ENCODE results near the gene PPP1R14D.

Gene PPP1R14D

DNA sequence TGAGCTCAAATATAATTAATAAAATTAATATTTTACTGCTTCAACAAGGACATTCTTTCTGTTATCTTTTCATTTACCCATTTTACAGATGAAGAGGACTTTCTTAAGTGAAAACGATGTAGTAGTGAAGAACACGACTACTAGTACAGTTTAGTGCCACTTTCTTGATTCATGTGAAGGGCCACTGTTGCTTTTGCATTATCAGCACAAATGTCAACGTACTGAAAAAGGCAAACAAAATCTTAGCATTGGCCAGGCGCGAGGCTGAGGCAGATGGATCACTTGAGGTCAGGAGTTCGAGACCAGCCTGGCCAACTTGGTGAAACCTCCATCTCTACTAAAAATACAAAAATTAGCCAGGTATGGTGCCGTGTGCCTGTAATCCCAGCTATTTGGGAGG, 9.5 kb downstream of the PPP1R14D start:
- no peak for DNase-seq (ENCODE audit: low read depth in 2 of 2)

- no peak for DNase-seq (ENCODE audit: low read depth in 2 of 2)
Observed at GRCh38 chr15:40815042-40815698, 13.3 kb downstream of the PPP1R14D start.

DNA sequence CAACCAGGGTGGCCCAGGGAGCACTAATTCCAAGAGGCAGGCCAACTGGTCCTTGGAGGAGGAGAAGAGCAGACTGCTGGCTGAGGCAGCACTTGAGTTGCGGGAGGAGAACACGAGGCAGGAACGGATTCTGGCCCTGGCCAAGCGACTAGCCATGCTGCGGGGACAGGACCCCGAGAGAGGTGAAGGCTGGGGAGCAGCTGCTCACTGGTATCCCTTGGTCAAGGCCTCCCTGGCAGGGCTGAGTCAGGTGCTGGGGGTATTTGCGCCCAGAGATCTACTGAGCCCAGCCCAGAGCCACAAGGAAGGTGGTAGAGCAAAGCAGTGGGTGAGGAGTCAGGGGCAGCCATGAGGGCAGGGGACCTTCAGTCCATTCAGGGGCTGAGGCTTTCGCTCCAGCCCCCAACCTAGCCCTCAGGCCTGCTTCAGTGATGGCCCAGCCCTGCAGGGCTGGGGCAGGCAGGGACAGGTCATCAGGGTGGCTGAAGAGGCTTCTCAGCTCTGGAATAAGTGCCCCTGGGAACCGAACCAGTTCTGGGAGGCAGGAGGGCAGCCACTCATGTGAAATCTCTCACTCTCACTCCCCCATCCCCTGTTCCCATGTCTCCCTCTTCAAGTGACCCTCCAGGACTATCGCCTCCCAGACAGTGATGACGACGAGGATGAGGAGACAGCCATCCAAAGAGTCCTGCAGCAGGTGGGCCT, 15.6 kb downstream of the PPP1R14D start:
- DNase-seq (ENCODE audit: low read depth in 2 of 2), result no peak

GRCh38 chr15:40808861-40809450, 19.6 kb downstream of the PPP1R14D start:
- no peak for DNase-seq (ENCODE audit: low read depth in 2 of 2)

GRCh38 chr15:40807888-40808461, 20.5 kb downstream of the PPP1R14D start:
- no peak for DNase-seq (ENCODE audit: low read depth in 2 of 2)

- DNase-seq (ENCODE audit: low read depth in 2 of 2), result peak; percentile 90 to 93
Observed at GRCh38 chr15:40807028-40807887, 21.2 kb downstream of the PPP1R14D start, which contains the start of the genes DNAJC17 and ZFYVE19. TSS of gene DNAJC17 (minus strand) at chr15:40807473. CDS start at chr15:40807446, 27 bp downstream. TSS of gene ZFYVE19 (plus strand) at chr15:40807089. CDS start at chr15:40807590, 501 bp downstream.

GRCh38 chr15:40806672-40807027, 21.9 kb downstream of the PPP1R14D start:
- no peak for DNase-seq (ENCODE audit: low read depth in 2 of 2)

DNA sequence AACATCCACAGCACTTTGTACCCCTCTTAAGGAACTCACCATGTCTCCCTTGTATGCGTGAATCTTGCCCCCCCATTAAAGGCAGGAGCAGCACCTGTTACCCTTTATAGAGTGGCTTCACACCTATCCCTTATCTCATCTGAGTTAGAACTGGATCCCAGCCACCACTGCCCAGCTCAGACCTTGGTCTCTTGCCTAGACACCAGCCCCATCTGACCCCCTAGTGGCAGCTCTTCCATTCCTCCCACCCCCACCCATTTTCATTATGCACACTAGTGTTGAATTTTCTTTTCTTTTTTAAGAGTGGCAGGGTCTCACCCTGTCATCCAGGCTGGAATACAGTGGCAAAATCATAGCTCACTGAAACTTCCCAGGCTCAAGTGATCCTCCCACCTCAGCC, 24.8 kb downstream of the PPP1R14D start:
- DNase-seq (ENCODE audit: low read depth in 2 of 2), result no peak

- no peak for DNase-seq (ENCODE audit: low read depth in 2 of 2)
Observed at GRCh38 chr15:40803076-40803475, 25.4 kb downstream of the PPP1R14D start.

GRCh38 chr15:40799523-40799922, 29.0 kb downstream of the PPP1R14D start:
- DNase-seq (ENCODE audit: low read depth in 2 of 2), result no peak

DNA sequence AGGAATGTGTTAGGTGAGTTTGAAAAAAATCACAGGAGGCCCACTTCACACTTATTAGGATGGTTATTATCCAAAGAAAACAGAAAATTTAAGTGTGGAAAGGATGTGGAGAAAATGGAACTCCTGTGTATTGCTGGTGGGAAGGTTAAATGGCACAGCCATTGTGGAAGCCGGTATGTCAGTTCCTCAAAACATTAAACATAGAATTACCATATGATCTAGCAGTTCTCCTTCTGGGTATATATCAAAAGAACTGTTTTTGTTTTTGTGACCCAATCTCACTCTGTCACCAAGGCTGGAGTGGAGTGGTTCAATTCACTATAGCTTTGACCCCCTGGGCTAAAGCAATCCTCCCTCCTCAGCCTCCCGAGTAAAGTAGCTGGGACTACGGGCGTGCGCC, 32.0 kb downstream of the PPP1R14D start:
- no peak for DNase-seq (ENCODE audit: low read depth in 2 of 2)

- no peak for DNase-seq (ENCODE audit: low read depth in 2 of 2)
Observed at GRCh38 chr15:40796041-40796440, 32.5 kb downstream of the PPP1R14D start.

GRCh38 chr15:40793216-40793989, 35.1 kb downstream of the PPP1R14D start:
- no peak for DNase-seq (ENCODE audit: low read depth in 2 of 2)

DNA sequence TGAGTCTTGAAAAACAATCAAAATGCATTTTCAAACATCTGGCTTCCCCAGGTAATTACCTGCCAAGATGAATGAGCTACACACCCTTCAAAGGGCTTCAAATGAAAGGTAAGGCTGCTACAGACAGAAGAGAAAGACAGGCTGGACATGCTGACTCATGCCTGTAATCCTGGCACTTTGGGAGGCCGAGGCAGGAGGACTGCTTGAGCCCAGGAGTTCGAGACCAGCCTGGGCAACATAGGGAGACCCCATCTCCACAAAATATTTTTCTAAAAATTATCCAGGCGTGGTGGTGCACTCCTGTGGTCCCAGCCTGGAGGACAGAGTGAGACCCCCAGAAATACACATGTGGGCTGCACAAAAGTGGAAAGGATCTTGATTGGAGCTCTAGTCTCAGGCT, 36.1 kb downstream of the PPP1R14D start:
- no peak for DNase-seq (ENCODE audit: low read depth in 2 of 2)

DNA sequence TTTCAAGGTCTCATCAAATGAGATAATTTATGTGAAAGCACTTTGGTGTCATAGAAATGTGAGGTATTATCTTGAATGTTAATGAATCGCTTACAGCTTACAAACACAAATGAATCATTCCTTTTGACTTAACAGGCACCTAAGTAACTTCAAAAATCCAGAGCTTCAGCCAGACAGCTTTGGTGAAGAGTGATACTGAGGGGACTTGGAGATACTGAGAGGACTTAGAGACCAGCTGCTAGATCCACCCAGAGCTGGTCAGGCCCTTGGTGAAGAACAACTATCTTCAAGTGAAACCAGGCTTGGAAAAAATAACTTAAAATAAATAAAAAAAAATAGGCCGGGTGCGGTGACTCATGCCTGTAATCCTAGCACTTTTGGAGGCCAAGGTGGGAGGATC, 37.8 kb downstream of the PPP1R14D start:
- no peak for DNase-seq (ENCODE audit: low read depth in 2 of 2)

DNA sequence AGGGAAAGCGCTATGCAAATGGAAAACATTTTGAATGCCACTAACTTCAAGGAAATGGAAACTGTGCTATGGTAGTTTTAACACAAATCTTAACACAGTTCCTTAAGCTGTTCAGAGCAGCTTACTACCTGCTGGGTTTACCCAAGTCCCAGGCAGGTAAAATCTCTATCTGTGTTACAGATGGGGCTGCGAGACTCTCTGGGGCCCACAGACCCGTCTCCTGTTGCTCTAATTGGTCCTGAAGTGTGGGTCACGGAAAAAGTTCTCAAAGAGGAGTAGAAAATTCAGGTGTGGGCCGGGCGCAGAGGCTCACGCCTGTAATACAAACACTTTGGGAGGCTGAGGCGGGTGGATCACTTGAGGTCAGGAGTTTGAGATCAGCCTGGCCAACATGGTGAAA, 38.5 kb downstream of the PPP1R14D start:
- DNase-seq (ENCODE audit: low read depth in 2 of 2), result no peak

DNA sequence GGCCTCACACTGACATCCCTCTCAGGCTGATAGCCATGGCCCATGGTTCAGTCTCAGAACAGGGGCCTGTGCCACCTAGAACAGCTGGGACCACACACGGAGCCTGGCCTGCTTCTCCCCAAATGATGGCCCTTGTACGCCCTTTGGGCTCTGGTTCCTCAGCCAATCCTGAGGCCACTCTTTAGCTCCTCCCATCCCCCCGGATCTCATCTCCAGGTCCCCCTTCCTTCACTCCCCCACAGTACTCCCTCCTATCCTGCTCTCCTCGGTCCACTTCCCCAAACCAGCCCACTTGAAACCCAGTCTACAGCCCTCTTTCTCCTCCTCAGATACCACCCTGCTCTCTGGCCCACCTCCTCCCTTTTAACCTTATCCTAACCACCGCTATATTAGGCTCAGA, 39.4 kb downstream of the PPP1R14D start:
- no peak for DNase-seq (ENCODE audit: low read depth in 2 of 2)

DNA sequence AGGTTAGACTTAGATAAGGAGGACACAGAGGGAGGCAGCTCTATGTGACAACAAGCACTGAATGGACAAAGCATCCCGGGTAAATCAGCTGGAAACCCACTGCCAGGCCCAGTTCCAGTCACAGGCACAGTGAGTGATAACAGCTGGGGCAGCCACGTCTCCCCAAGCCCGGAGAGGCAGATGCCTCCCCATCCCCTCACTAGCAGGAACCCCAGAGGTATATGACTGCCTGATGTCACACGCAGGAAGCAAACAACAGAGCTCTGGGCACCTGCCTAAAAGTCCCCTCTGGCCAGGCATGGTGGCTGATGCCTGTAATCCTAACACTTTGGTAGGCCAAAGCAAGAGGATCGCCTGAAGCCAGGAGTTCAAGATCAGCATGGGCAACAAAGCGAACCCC, 40.5 kb downstream of the PPP1R14D start:
- DNase-seq (ENCODE audit: low read depth in 2 of 2), result no peak

DNA sequence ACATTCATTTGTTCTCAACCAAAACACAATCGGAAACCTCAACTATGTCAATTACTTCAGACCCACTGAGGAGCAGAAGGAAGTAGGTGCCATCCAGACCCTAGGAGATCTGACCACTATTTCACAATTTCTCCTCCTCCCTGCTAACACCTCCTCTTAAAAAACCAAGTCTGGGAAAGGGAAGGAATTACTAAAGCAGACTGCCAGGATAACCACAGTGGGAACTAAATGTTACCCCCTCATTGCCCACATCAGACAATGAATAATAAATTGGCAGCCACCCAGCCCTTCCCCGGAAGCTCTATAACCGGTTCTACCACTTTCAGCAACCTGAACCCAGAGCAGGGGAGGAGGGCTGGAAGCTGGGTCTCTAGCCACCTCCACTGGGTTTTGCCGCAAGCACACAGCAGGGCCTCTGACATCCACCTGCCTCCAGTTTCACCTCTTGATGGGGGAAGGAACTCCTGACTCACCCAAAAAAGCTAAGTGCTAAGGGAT, 41.1 kb downstream of the PPP1R14D start:
- peak; percentile 67 to 71 for DNase-seq (ENCODE audit: low read depth in 2 of 2)

DNA sequence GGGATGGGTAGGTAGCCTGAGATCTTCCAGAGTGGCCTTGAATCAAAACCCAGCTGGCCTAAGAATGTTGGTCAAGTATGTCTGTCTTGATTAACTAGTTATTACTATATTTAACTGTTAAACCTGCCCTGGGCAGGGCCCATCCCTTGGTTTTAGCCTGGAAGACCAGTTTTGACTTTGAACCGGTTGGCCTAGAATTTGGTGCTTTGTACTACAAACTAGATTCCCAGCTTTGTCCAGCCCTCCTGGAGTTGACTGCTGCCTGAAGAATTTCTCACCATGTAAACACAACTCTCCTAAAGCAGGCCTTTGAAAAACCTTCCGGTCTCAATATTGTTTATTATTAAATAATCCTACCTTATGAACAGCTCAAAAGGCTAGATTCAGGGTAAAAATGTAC, 42.7 kb downstream of the PPP1R14D start:
- no peak for DNase-seq (ENCODE audit: low read depth in 2 of 2)

DNA sequence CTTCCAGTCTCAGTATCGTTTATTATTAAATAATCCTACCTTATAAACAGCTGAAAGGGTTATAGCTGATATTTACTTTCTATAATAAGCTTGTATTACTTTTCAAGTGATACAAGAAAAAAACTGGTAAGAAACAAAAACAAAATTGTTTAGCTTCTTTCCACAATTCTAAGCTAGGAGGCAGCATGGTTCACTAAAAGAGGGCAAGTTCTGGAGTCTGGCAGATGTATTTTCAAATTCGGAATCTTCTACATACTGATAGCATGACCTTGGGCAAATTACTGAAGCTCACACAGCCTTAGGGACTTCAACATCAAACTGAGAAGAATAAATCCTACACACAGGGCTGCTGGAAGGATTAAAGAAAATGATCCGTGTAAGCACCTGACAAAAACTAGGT, 43.3 kb downstream of the PPP1R14D start:
- DNase-seq (ENCODE audit: low read depth in 2 of 2), result no peak
